PC-3 (cell line): ENCODE results near the gene LHX1. TPM values are rescaled to one million over a fixed set of nuclear protein-coding genes. Genes with fewer than 3 reads are reported as not detected.

Source experiments
- ATAC-seq: fragments of 200-7000 bp; cut with Tn5 transposase; 2 replicates; pipeline ENCODE4 v1.9.1; 2020; ENCODE audit warnings: mild to moderate bottlenecking, moderate library complexity
- Bru-seq: library from RNA; stranded (reverse); fragments of 400-500 nt; gene quantifications from one replicate; lab custom pipeline; 2021; lab: Mats Ljungman, UMichigan
- BruChase-seq, 2 experiments: library from RNA; stranded (reverse); fragments of 400-500 nt; gene quantifications; one replicate each; lab custom pipeline; 2021; lab: Mats Ljungman, UMichigan
- BruUV-seq: library from RNA; stranded (reverse); fragments of 400-500 nt; replicated peaks from 2 replicates; lab custom pipeline; 2021; lab: Mats Ljungman, UMichigan
- CTCF ChIA-PET: fragments of 300-600 bp; sonication (Branson Sonifier 250); formaldehyde crosslinking; loops from one replicate; lab custom pipeline; 2022; ENCODE audit warnings: antibody characterized with exemption; lab: Charles Lee
- POLR2A ChIA-PET: fragments of 300-600 bp; sonication (Branson Sonifier 250); formaldehyde crosslinking; loops from one replicate; lab custom pipeline; 2022; ENCODE audit warnings: antibody characterized with exemption; ENCODE audit not compliant: unreplicated experiment; lab: Charles Lee
- DNase-seq: peaks from one replicate; pipeline ENCODE4 v3.0.0-alpha.2; 2015
- H2AFZ ChIP-seq: fragments of 300-600 bp; sonication (generic); 2 replicates; pipeline ENCODE4 v1.6.0; 2016; ENCODE audit warnings: antibody characterized with exemption, low read length
- H3F3A ChIP-seq: fragments of 300-600 bp; sonication (generic); one replicate; pipeline ENCODE4 v1.6.0; 2017; ENCODE audit warnings: antibody characterized with exemption, low read length, control low read depth, mild to moderate bottlenecking; ENCODE audit not compliant: unreplicated experiment
- H3K27ac ChIP-seq: fragments of 300-600 bp; sonication (generic); 2 replicates; pipeline ENCODE4 v1.5.1; 2016; ENCODE audit warnings: mild to moderate bottlenecking, low read length
- H3K27me3 ChIP-seq: fragments of 300-600 bp; sonication (generic); 2 replicates; pipeline ENCODE4 v1.6.1; 2016; ENCODE audit warnings: low read length, mixed read lengths
- H3K36me3 ChIP-seq: fragments of 300-600 bp; sonication (generic); 2 replicates; pipeline ENCODE4 v1.6.1; 2016; ENCODE audit warnings: low read depth, mixed run types, low read length, mixed read lengths
- H3K4me1 ChIP-seq: fragments of 300-600 bp; sonication (generic); 2 replicates; pipeline ENCODE4 v1.5.1; 2016; ENCODE audit warnings: low read length; ENCODE audit not compliant: insufficient read depth
- H3K4me2 ChIP-seq: fragments of 300-600 bp; sonication (generic); 2 replicates; pipeline ENCODE4 v1.6.0; 2016; ENCODE audit warnings: low read length
- H3K4me3 ChIP-seq: fragments of 300-600 bp; sonication (generic); 2 replicates; pipeline ENCODE4 v1.5.1; 2016; ENCODE audit warnings: mild to moderate bottlenecking, low read length, mixed read lengths
- H3K79me2 ChIP-seq: fragments of 300-600 bp; sonication (generic); 2 replicates; pipeline ENCODE4 v1.6.1; 2017; ENCODE audit warnings: low read length, mixed read lengths
- H3K9ac ChIP-seq: fragments of 300-600 bp; sonication (generic); 2 replicates; pipeline ENCODE4 v1.6.0; 2016; ENCODE audit warnings: mild to moderate bottlenecking, low read length
- H3K9me2 ChIP-seq: fragments of 300-600 bp; sonication (generic); replicated peaks from 2 replicates; pipeline ENCODE4 v1.6.1; 2016; ENCODE audit warnings: mixed run types, low read length, mixed read lengths
- H3K9me3 ChIP-seq: fragments of 300-600 bp; sonication (generic); 2 replicates; pipeline ENCODE4 v1.6.1; 2016; ENCODE audit warnings: low read length, mixed read lengths
- H4K20me1 ChIP-seq: fragments of 300-600 bp; sonication (generic); 2 replicates; pipeline ENCODE4 v1.6.1; 2016; ENCODE audit warnings: low read length, mixed read lengths
- EZH2 ChIP-seq: fragments of 300-600 bp; sonication (generic); IDR thresholded peaks from one replicate; pipeline ENCODE4 v1.6.1; 2017; ENCODE audit warnings: antibody characterized with exemption, mild to moderate bottlenecking, low read length; ENCODE audit not compliant: unreplicated experiment
- EZH2phosphoT487 ChIP-seq: fragments of 300-600 bp; sonication (generic); IDR thresholded peaks from 2 replicates; pipeline ENCODE4 v1.6.1; 2018; ENCODE audit warnings: mild to moderate bottlenecking, antibody characterized with exemption, low read length, borderline replicate concordance
- intact Hi-C: fragments of 100-400 bp; cut with micrococcal nuclease; formaldehyde crosslinking; loops from 2 replicates; pipeline ENCODE4 v1.9.0; 2023
- long read RNA-seq: library from polyadenylated mRNA; unstranded; transcript quantifications from one replicate; pipeline ENCODE4 v2.0.0, GENCODE V29; 2021; ENCODE audit not compliant: unreplicated experiment
- total RNA-seq: library from RNA; depleted of rRNA; stranded (reverse); fragments of >200 nt; gene quantifications from 2 replicates; pipeline ENCODE4 v1.2.3, GENCODE V29; 2014; rRNA removed
- TF ChIP-seq, protein P1 (sequence below): fragments of 300-600 bp; sonication (generic); conservative IDR thresholded peaks from 2 replicates; pipeline ENCODE4 v1.5.1; 2017; ENCODE audit warnings: antibody characterized with exemption, low read depth, mild to moderate bottlenecking, low read length

LHX1 gene
- total RNA-seq = not detected in 2 replicates
- Bru-seq, nascent RNA = not detected
- not detected for BruChase-seq, experiment 1, labeled RNA remaining after a 6-hour chase
- percentile 8 among the genes with signal in this experiment for BruChase-seq, experiment 2, labeled RNA remaining after a 2-hour chase
- long read RNA-seq = 0 reads

DNA sequence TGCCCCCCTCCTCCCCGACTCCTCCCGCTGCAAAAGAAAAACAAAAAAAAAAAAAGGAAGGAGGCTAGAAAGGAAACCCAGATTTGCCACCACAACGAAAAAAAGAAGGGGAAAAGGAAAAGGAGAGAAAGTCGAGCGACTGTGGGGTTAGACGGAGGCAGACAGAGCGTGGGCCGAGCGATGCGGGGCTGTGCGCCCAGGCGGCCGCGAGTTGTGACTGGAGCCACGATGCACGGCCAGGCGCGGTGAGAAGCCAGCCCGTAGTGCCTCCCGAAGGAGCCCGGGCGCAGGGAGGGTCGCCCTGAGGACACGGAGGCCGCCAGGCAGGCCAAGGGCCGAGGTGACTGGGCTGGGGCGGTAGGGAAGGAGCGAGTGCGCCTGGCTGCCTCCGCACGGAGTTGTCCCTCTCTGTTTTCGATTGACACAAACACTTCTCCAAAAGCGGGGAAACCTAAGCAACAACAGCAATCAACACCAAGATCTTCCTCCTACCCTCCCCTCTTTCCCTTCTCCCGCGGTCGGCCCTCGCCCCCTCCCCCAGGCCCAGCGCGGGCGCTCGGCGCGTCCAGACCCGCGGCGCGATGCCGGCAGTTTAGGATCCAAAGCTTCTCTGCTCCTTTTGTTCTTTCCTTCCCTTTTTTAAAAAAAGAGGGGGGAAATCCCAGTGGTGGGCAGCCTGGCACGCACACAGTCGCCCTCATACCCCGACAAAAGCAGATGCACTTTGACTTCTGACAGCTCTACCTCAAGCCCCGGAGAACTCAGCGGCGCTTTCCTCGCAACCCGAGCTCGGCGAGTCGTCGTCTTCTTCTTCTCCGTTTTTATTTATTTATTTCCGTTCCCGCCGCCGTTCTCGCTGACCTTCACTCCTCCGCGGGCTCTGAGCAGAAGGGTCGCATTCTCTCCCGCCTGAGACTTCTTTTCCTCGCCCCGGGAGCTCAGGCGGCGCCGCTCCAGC lies at the start of gene LHX1:
Gene LHX1, plus strand, starts transcription at position 475 of the 958 bp plus-strand sequence. CDS start 723 bp downstream, outside the sequence.
- Histone ChIP-seq H3K4me2 (peak within 1 kb of the TSS; percentile 74; the same call in 1 of the 2 replicates), H3K79me2 (no peaks in the 10 kb centered on the region), H3K36me3 (no peaks in the 10 kb centered on the region), H3K27ac (no peak within 1 kb of the TSS), H3K9me3 (no peaks in the 10 kb centered on the region), H3F3A (no peaks in the 10 kb centered on the region), H3K4me1 (peaks cover 4% of the 10 kb centered on the region; the same call in 1 of the 2 replicates), H3K27me3 (peaks cover 74% of the 10 kb centered on the region), H2AFZ (no peak within 1 kb of the TSS), H3K9me2 (no peaks in the 10 kb centered on the region), H3K4me3 (no peak within 1 kb of the TSS), H4K20me1 (no peaks in the 10 kb centered on the region), H3K9ac (no peak within 1 kb of the TSS)
- ATAC-seq (no peak), DNase-seq (no peak)
- TF ChIP-seq EZH2phosphoT487 = no peak
- TF ChIP-seq, protein P1, sequence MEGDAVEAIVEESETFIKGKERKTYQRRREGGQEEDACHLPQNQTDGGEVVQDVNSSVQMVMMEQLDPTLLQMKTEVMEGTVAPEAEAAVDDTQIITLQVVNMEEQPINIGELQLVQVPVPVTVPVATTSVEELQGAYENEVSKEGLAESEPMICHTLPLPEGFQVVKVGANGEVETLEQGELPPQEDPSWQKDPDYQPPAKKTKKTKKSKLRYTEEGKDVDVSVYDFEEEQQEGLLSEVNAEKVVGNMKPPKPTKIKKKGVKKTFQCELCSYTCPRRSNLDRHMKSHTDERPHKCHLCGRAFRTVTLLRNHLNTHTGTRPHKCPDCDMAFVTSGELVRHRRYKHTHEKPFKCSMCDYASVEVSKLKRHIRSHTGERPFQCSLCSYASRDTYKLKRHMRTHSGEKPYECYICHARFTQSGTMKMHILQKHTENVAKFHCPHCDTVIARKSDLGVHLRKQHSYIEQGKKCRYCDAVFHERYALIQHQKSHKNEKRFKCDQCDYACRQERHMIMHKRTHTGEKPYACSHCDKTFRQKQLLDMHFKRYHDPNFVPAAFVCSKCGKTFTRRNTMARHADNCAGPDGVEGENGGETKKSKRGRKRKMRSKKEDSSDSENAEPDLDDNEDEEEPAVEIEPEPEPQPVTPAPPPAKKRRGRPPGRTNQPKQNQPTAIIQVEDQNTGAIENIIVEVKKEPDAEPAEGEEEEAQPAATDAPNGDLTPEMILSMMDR = no peak
- no peak for TF ChIP-seq EZH2
- no TSS peak for BruUV-seq
- POLR2A ChIA-PET = no interaction called here
- CTCF ChIA-PET = no interaction called here
- intact Hi-C loops = no loop called here

DNA sequence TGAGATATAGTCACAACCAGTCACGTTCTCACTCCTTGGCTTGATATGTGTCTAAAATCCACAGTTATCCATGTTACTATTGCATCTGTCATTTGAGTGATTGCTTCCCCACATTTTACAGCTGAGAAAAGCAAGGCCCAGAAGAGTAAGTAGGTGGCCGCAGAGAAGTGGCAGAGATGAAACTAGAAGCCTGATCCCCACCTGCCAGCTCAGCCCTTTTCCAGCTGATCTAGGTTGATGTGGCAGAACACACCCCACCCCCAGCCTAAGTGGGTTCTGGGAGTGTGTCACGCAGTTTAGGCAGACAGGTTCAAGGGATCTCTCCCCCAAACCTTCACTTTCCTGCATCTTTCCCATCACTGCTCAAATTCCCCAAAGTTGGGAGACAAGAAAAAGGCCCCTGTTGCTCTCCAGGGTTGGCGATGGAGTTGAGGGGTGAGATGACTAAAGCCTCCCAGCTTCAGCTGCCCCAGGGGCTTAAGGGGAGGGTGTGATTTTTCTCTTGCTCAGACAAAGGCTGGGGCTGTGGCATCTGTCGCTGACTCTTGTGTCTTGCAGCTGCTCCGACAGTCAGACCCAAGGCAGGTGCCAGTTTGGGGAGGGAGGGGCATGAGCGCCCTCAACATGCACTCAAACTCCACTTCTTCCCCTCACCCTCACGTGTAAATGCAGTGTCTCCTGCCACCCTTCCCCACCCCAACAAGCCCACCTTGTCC lies 48.9 kb upstream of the LHX1 start:
- TF ChIP-seq, protein P1 = no peak
- TF ChIP-seq EZH2 = no peak
- TF ChIP-seq EZH2phosphoT487 = no peak
- ChIA-PET POLR2A (no interaction called here), CTCF (no interaction called here)
- H3K79me2 ChIP-seq = no peaks in the 10 kb centered on the region
- no peak overlapping the region for H2AFZ ChIP-seq
- ATAC-seq = no peak
- H3K27me3 ChIP-seq = no peaks in the 10 kb centered on the region
- intact Hi-C loops = no loop called here
- no peaks in the 10 kb centered on the region for H3K9me2 ChIP-seq
- no peak overlapping the region for H3K9ac ChIP-seq
- BruUV-seq = no TSS peak
- no peaks in the 10 kb centered on the region for H3K4me1 ChIP-seq
- DNase-seq = no peak
- no peaks in the 10 kb centered on the region for H3K9me3 ChIP-seq
- no peak overlapping the region for H3K4me2 ChIP-seq
- no peak overlapping the region for H3K4me3 ChIP-seq
- no peak overlapping the region for H3K27ac ChIP-seq
- H4K20me1 ChIP-seq = no peaks in the 10 kb centered on the region
- no peaks in the 10 kb centered on the region for H3K36me3 ChIP-seq
- H3F3A ChIP-seq = no peaks in the 10 kb centered on the region
